ENCODE results near the gene FFAR3.

FFAR3 gene

GRCh38 chr19:35346193-35347052 is 11.8 kb upstream of the FFAR3 start:
- no peak overlapping the region for H3K27ac Mint-ChIP-seq
- no peak for TF ChIP-seq CTCF (IDR thresholded peaks at IDR 0.05; ENCODE audit: unreplicated experiment in 3 of 3)
- no peaks in the 10 kb centered on the region for H3K36me3 Mint-ChIP-seq (ENCODE audit: low read depth)
- peaks cover 22% of the 10 kb centered on the region for H3K27me3 Mint-ChIP-seq (ENCODE audit: low read depth)
- no peak overlapping the region for H3K4me3 Mint-ChIP-seq
- no peaks in the 10 kb centered on the region for H3K4me1 Mint-ChIP-seq
- no peaks in the 10 kb centered on the region for H3K9me3 Mint-ChIP-seq

GRCh38 chr19:35347171-35347929 is 10.9 kb upstream of the FFAR3 start, which contains the start of gene FFAR1:
Gene FFAR1, plus strand, starts transcription at chr19:35347902. Its CDS starts 3,650 bp downstream, at chr19:35351552.
- no peak for TF ChIP-seq CTCF (IDR thresholded peaks at IDR 0.05; ENCODE audit: unreplicated experiment in 3 of 3)

GRCh38 chr19:35347930-35348298 is 10.3 kb upstream of the FFAR3 start:
- no peak overlapping the region for H3K27ac Mint-ChIP-seq
- peaks cover 4% of the 10 kb centered on the region for H3K4me1 Mint-ChIP-seq
- no peak overlapping the region for H3K4me3 Mint-ChIP-seq
- H3K27me3 Mint-ChIP-seq (ENCODE audit: low read depth), result peaks cover 25% of the 10 kb centered on the region
- TF ChIP-seq CTCF (IDR thresholded peaks at IDR 0.05; ENCODE audit: unreplicated experiment in 3 of 3), result no peak
- no peaks in the 10 kb centered on the region for H3K9me3 Mint-ChIP-seq
- H3K36me3 Mint-ChIP-seq (ENCODE audit: low read depth), result no peaks in the 10 kb centered on the region

More at GRCh38 chr19:35347171-35347929, 10.9 kb upstream of the FFAR3 start, which contains the start of gene FFAR1:
- Mint-ChIP-seq H3K27ac (no peak within 1 kb of the TSS), H3K4me1 (no peaks in the 10 kb centered on the region), H3K4me3 (no peak within 1 kb of the TSS), H3K9me3 (no peaks in the 10 kb centered on the region), H3K36me3 (ENCODE audit: low read depth) (no peaks in the 10 kb centered on the region), H3K27me3 (ENCODE audit: low read depth) (peaks cover 22% of the 10 kb centered on the region)

- no peaks in the 10 kb centered on the region for H3K36me3 Mint-ChIP-seq (ENCODE audit: low read depth)
- H3K4me1 Mint-ChIP-seq, result peaks cover 6% of the 10 kb centered on the region
- H3K27me3 Mint-ChIP-seq (ENCODE audit: low read depth), result peaks cover 25% of the 10 kb centered on the region
- H3K27ac Mint-ChIP-seq, result peak overlapping the region in 1 of 3 experiments; percentile 22
- no peak for TF ChIP-seq CTCF (IDR thresholded peaks at IDR 0.05; ENCODE audit: unreplicated experiment in 3 of 3)
- no peaks in the 10 kb centered on the region for H3K9me3 Mint-ChIP-seq
- no peak overlapping the region for H3K4me3 Mint-ChIP-seq
Observed at GRCh38 chr19:35348911-35349611, 9.2 kb upstream of the FFAR3 start.

- H3K36me3 Mint-ChIP-seq (ENCODE audit: low read depth), result no peaks in the 10 kb centered on the region
- peaks cover 25% of the 10 kb centered on the region for H3K27me3 Mint-ChIP-seq (ENCODE audit: low read depth)
- H3K27ac Mint-ChIP-seq, result peak overlapping the region in 1 of 3 experiments; percentile 22
- no peaks in the 10 kb centered on the region for H3K9me3 Mint-ChIP-seq
- no peak for TF ChIP-seq CTCF (IDR thresholded peaks at IDR 0.05; ENCODE audit: unreplicated experiment in 3 of 3)
- peaks cover 6% of the 10 kb centered on the region for H3K4me1 Mint-ChIP-seq
- H3K4me3 Mint-ChIP-seq, result no peak overlapping the region
Observed at GRCh38 chr19:35349614-35350521, 8.4 kb upstream of the FFAR3 start.
